Osteoblast (primary cell): ENCODE data around the gene SMO. TPM values are rescaled to one million over a fixed set of nuclear protein-coding genes. Genes with fewer than 3 reads are reported as not detected.
A peak's percentile ranks its signal among the peaks of the same experiment; 100 is the strongest.
"Not testable (repeated sequence)": the region's sequence is repeated elsewhere in the genome, so short reads cannot be mapped to it uniquely, and the experiment has no call there.

Experiments
- DNase-seq: peaks from one replicate; pipeline ENCODE4 v3.0.0; 2011; ENCODE audit warnings: low spot score, mixed read lengths; ENCODE audit not compliant: insufficient read length; ENCODE audit errors: missing footprints
- H2AFZ ChIP-seq: 2 replicates; pipeline ENCODE4 v1.6.0; 2011; ENCODE audit warnings: mild to moderate bottlenecking, low read length
- H3K27ac ChIP-seq: 2 replicates; pipeline ENCODE4 v1.5.1; 2011; ENCODE audit warnings: mild to moderate bottlenecking, low read depth, low read length, moderate library complexity
- H3K27me3 ChIP-seq: 2 replicates; pipeline ENCODE4 v1.6.0; 2012; ENCODE audit warnings: mild to moderate bottlenecking, control low read depth, inconsistent platforms, low read length, moderate library complexity; ENCODE audit not compliant: insufficient read depth
- H3K36me3 ChIP-seq: 2 replicates; pipeline ENCODE4 v1.5.1; 2011; ENCODE audit warnings: mild to moderate bottlenecking, low read length, control low read depth, moderate library complexity; ENCODE audit not compliant: insufficient read depth
- H3K4me1 ChIP-seq: 2 replicates; pipeline ENCODE4 v1.5.1; 2011; ENCODE audit warnings: mild to moderate bottlenecking, low read length, control low read depth, moderate library complexity; ENCODE audit not compliant: insufficient read depth
- H3K4me2 ChIP-seq: 2 replicates; pipeline ENCODE4 v1.6.0; 2011; ENCODE audit warnings: mild to moderate bottlenecking, low read length; ENCODE audit not compliant: insufficient read depth
- H3K4me3 ChIP-seq: fragments of 200-600 bp; sonication (generic); 3 replicates; pipeline ENCODE4 v1.5.1; 2012; ENCODE audit warnings: mild to moderate bottlenecking, low read length, inconsistent platforms; ENCODE audit not compliant: insufficient read depth
- H3K79me2 ChIP-seq: 2 replicates; pipeline ENCODE4 v1.6.0; 2012; ENCODE audit warnings: mild to moderate bottlenecking, low read length, control low read depth, inconsistent platforms; ENCODE audit not compliant: insufficient read depth
- H3K9me3 ChIP-seq: 2 replicates; pipeline ENCODE4 v1.5.1; 2011; ENCODE audit warnings: low read depth, low read length, control low read depth
- H4K20me1 ChIP-seq: 2 replicates; pipeline ENCODE4 v1.6.0; 2012; ENCODE audit warnings: mild to moderate bottlenecking, low read length, control low read depth; ENCODE audit not compliant: insufficient read depth
- total RNA-seq: library from RNA; depleted of rRNA; stranded (reverse); fragments of >200 nt; gene quantifications from 2 replicates; pipeline ENCODE4 v1.2.3, GENCODE V29; 2012
- TF ChIP-seq, protein P1 (sequence below): IDR thresholded peaks from 2 replicates; pipeline ENCODE4 v1.5.1; 2011; ENCODE audit warnings: mild to moderate bottlenecking, low read depth, low read length, moderate library complexity; ENCODE audit errors: extremely low read depth

The SMO gene
- total RNA-seq, 1 donor, result 19.9 TPM

DNA sequence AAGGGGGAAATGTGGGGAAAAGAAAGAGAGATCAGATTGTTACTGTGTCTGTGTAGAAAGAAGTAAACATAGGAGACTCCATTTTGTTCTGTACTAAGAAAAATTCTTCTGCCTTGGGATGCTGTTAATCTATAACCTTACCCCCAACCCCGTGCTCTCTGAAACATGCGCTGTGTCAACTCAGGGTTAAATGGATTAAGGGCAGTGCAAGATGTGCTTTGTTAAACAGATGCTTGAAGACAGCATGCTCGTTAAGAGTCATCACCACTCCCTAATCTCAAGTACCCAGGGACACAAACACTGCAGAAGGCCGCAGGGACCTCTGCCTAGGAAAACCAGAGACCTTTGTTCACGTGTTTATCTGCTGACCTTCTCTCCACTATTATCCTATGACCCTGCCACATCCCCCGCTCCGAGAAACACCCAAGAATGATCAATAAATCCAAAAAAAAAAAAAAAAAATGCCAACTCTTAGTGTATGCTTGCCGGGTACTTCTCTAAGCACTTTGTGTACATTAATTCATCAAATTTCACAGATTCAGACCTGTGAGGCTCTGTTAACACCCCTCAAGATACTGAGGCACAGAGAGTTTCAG, 28.5 kb downstream of the SMO start:
- H3K9me3 ChIP-seq, H3K4me1 ChIP-seq, H3K4me2 ChIP-seq, H3K36me3 ChIP-seq, H2AFZ ChIP-seq, H3K27me3 ChIP-seq, H3K79me2 ChIP-seq, H3K4me3 ChIP-seq, DNase-seq, H3K27ac ChIP-seq, H4K20me1 ChIP-seq: not testable (repeated sequence)

DNA sequence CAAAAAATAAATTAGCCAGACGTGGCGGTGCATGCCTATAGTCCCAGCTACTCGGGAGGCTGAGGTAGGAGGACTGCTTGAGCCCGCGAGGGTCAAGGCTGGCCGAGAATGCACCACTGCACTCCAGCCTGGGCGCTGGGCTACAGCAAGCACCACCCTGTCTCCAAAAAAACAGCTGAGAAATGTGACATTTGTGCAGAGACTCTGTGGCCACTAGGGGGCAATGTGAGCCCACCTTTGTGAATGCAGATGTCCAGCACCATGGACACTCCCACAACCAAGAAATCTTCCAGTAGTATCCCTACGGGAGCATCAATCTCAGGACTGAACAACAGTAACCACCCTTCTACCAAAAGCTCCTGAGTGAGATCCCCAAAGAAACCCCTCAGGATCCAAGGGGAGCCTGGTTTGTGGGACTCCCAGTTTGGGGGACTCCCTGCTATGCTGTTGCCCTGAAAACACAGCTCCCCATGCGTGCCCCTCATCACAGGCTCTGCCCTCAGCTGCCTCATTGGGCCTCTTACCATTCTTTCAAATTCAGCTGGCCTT, 30.2 kb downstream of the SMO start:
- H3K9me3 ChIP-seq, result no peaks in the 10 kb centered on the region

DNA sequence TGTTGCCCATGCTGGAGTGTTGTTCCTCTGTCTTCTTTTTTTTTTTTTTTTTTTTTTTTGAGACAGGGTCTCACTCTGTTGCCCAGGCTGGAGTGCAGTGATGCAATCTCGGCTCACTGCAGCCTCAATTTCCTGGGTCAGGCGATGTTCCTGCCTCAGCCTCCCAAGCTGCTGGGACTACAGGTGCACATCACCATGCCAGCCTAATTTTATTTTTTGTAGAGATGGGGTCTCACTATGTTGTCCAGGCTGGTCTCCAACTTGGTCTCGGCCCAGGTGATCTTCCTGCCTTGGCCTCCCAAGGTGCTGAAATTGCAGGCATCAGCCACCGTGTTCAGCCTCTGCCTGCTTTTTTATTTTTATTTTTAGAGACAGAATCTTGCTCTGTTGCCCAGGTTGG, 30.7 kb downstream of the SMO start:
- not testable (repeated sequence) for H2AFZ ChIP-seq, H4K20me1 ChIP-seq, H3K4me1 ChIP-seq, H3K79me2 ChIP-seq, H3K36me3 ChIP-seq, DNase-seq, H3K27ac ChIP-seq, H3K27me3 ChIP-seq, H3K9me3 ChIP-seq, H3K4me3 ChIP-seq, H3K4me2 ChIP-seq

More for the DNA sequence above, 30.2 kb downstream of the SMO start:
- TF ChIP-seq, protein P1, sequence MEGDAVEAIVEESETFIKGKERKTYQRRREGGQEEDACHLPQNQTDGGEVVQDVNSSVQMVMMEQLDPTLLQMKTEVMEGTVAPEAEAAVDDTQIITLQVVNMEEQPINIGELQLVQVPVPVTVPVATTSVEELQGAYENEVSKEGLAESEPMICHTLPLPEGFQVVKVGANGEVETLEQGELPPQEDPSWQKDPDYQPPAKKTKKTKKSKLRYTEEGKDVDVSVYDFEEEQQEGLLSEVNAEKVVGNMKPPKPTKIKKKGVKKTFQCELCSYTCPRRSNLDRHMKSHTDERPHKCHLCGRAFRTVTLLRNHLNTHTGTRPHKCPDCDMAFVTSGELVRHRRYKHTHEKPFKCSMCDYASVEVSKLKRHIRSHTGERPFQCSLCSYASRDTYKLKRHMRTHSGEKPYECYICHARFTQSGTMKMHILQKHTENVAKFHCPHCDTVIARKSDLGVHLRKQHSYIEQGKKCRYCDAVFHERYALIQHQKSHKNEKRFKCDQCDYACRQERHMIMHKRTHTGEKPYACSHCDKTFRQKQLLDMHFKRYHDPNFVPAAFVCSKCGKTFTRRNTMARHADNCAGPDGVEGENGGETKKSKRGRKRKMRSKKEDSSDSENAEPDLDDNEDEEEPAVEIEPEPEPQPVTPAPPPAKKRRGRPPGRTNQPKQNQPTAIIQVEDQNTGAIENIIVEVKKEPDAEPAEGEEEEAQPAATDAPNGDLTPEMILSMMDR, result peak; percentile 87
- Histone ChIP-seq H3K27ac (no peak overlapping the region), H3K79me2 (no peaks in the 10 kb centered on the region), H3K36me3 (no peaks in the 10 kb centered on the region), H3K4me3 (no peak overlapping the region), H3K4me2 (no peak overlapping the region), H4K20me1 (no peaks in the 10 kb centered on the region), H2AFZ (no peak overlapping the region), H3K4me1 (no peaks in the 10 kb centered on the region), H3K27me3 (no peaks in the 10 kb centered on the region)
- peak; percentile 96 for DNase-seq

DNA sequence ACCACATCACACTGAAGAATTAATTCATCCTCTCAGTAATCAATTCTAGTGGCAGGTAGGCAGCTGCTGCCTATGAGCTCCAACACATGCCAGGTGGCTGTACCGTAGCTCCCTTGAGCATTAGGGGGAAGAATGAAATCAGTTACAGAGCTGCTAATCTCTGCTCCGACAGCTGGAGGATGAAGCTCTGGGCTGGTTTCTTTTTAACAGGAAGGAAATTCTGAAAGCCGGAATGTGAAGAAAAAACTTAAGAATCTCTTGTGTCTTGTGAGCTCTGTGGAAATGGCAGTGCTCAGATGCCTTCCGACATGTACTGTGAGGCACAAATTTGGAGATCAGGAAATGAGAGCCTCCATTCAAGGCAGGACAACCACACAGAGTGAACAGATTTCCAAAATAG, 33.6 kb downstream of the SMO start:
- Histone ChIP-seq H3K4me3 (peak overlapping the region; percentile 39), H3K4me1 (peaks cover 11% of the 10 kb centered on the region), H3K27ac (no peak overlapping the region), H3K4me2 (peak overlapping the region; percentile 67), H3K9me3 (no peaks in the 10 kb centered on the region), H4K20me1 (no peaks in the 10 kb centered on the region), H2AFZ (peak overlapping the region; percentile 78), H3K27me3 (no peaks in the 10 kb centered on the region), H3K79me2 (no peaks in the 10 kb centered on the region), H3K36me3 (no peaks in the 10 kb centered on the region)
- TF ChIP-seq, protein P1, result no peak
- DNase-seq, result no peak
